Hepatocyte (in vitro differentiated cells): ENCODE measurements around the gene NTNG1. TPM values are rescaled to one million over a fixed set of nuclear protein-coding genes. Genes with fewer than 3 reads are reported as not detected.

Experiments
- DNase-seq: peaks from one replicate; pipeline ENCODE4 v3.0.0-alpha.2; 2016; ENCODE audit warnings: low spot score
- H2AFZ ChIP-seq: fragments of 200-600 bp; sonication (generic); 2 replicates; pipeline ENCODE4 v1.6.0; 2016; ENCODE audit warnings: antibody characterized with exemption, mild to moderate bottlenecking
- H3K27ac ChIP-seq: fragments of 200-600 bp; sonication (generic); 2 replicates; pipeline ENCODE4 v1.5.1; 2016; ENCODE audit warnings: mild to moderate bottlenecking
- H3K27me3 ChIP-seq: fragments of 200-600 bp; sonication (generic); 2 replicates; pipeline ENCODE4 v1.6.1; 2016
- H3K36me3 ChIP-seq: fragments of 200-600 bp; sonication (generic); replicated peaks from 2 replicates; pipeline ENCODE4 v1.5.1; 2016; ENCODE audit warnings: low read depth; ENCODE audit not compliant: insufficient read depth
- H3K4me1 ChIP-seq: fragments of 200-600 bp; sonication (generic); 2 replicates; pipeline ENCODE4 v1.5.1; 2016; ENCODE audit warnings: mild to moderate bottlenecking, moderate library complexity; ENCODE audit not compliant: insufficient read depth
- H3K4me2 ChIP-seq: fragments of 200-600 bp; sonication (generic); 2 replicates; pipeline ENCODE4 v1.6.0; 2016
- H3K4me3 ChIP-seq: fragments of 200-600 bp; sonication (generic); 2 replicates; pipeline ENCODE4 v1.5.1; 2016; ENCODE audit warnings: mild to moderate bottlenecking
- H3K79me2 ChIP-seq: fragments of 200-600 bp; sonication (generic); 2 replicates; pipeline ENCODE4 v1.6.0; 2017; ENCODE audit warnings: mild to moderate bottlenecking
- H3K9me2 ChIP-seq: fragments of 200-600 bp; sonication (generic); replicated peaks from 2 replicates; pipeline ENCODE4 v1.6.0; 2017; ENCODE audit warnings: mild to moderate bottlenecking; ENCODE audit not compliant: insufficient read depth
- H3K9me3 ChIP-seq: fragments of 200-600 bp; sonication (generic); 2 replicates; pipeline ENCODE4 v1.5.1; 2016; ENCODE audit warnings: low read depth, mild to moderate bottlenecking
- H4K20me1 ChIP-seq: fragments of 200-600 bp; sonication (generic); 2 replicates; pipeline ENCODE4 v1.6.0; 2016; ENCODE audit warnings: mild to moderate bottlenecking; ENCODE audit not compliant: insufficient read depth, poor library complexity, severe bottlenecking
- EZH2 ChIP-seq: fragments of 200-600 bp; sonication (generic); IDR thresholded peaks from 2 replicates; pipeline ENCODE4 v1.6.1; 2016; ENCODE audit warnings: antibody characterized with exemption, mild to moderate bottlenecking, borderline replicate concordance
- EZH2phosphoT487 ChIP-seq: fragments of 200-600 bp; sonication (generic); IDR thresholded peaks from one replicate; pipeline ENCODE4 v1.6.1; 2018; ENCODE audit warnings: antibody characterized with exemption, mild to moderate bottlenecking, low read depth, moderate library complexity; ENCODE audit not compliant: unreplicated experiment, severe bottlenecking
- WGBS: methylation state at CpG from one replicate; pipeline ENCODE4 v1.1.6; 2016; ENCODE audit warnings: low lambda C conversion rate; ENCODE audit errors: missing lambda C conversion rate; 5-methylcytosine and 5-hydroxymethylcytosine counted together
- polyA plus RNA-seq: library from polyadenylated mRNA; unstranded; fragments of >200 nt; fragmentation: Nextera tagmentation; extraction: Ambion mirVana; gene quantifications from 2 replicates; pipeline ENCODE4 v1.2.1, GENCODE V29; 2016
- total RNA-seq: library from RNA; depleted of rRNA; stranded (reverse); fragments of >200 nt; gene quantifications from 2 replicates; pipeline ENCODE4 v1.2.3, GENCODE V29; 2014
- TF ChIP-seq, protein P1 (sequence below): fragments of 200-600 bp; sonication (generic); IDR thresholded peaks from 2 replicates; pipeline ENCODE4 v1.5.1; 2016; ENCODE audit warnings: antibody characterized with exemption, mild to moderate bottlenecking; ENCODE audit not compliant: poor library complexity

The NTNG1 gene
- total and polyA plus RNA-seq, 2 experiments from 2014 or later: 1.4 to 3.9 TPM

DNA sequence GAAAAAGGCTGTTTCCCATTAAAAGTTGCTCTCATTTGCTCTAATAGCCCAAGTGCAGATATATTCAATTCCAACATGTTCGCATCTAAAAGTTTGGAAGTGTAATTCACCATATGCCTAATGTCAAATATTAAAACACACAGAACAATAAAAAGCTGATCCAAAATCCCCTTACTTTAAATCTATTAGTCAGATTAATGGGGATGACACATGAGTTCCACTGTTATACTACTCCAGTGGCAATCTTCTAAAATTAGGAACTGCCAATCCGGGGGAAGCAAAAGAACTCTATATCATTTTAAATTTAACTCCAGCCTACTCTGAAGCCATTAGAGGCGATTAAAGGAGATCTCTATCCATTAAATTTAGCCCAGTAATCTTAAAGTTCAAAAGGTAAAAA, 317.1 kb downstream of the NTNG1 start:
- Histone ChIP-seq H2AFZ (no peak overlapping the region), H3K27me3 (no peaks in the 10 kb centered on the region), H3K79me2 (no peaks in the 10 kb centered on the region), H3K4me3 (no peak overlapping the region), H3K27ac (no peak overlapping the region), H3K9me3 (no peaks in the 10 kb centered on the region), H4K20me1 (no peaks in the 10 kb centered on the region), H3K4me2 (no peak overlapping the region), H3K36me3 (no peaks in the 10 kb centered on the region), H3K4me1 (no peaks in the 10 kb centered on the region), H3K9me2 (no peaks in the 10 kb centered on the region)
- TF ChIP-seq EZH2 (no peak), EZH2phosphoT487 (no peak)
- TF ChIP-seq, protein P1, sequence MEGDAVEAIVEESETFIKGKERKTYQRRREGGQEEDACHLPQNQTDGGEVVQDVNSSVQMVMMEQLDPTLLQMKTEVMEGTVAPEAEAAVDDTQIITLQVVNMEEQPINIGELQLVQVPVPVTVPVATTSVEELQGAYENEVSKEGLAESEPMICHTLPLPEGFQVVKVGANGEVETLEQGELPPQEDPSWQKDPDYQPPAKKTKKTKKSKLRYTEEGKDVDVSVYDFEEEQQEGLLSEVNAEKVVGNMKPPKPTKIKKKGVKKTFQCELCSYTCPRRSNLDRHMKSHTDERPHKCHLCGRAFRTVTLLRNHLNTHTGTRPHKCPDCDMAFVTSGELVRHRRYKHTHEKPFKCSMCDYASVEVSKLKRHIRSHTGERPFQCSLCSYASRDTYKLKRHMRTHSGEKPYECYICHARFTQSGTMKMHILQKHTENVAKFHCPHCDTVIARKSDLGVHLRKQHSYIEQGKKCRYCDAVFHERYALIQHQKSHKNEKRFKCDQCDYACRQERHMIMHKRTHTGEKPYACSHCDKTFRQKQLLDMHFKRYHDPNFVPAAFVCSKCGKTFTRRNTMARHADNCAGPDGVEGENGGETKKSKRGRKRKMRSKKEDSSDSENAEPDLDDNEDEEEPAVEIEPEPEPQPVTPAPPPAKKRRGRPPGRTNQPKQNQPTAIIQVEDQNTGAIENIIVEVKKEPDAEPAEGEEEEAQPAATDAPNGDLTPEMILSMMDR: no peak
- whole genome bisulfite sequencing: 64% methylated on average over 3 of the region's 3 CpGs
- no peak for DNase-seq

DNA sequence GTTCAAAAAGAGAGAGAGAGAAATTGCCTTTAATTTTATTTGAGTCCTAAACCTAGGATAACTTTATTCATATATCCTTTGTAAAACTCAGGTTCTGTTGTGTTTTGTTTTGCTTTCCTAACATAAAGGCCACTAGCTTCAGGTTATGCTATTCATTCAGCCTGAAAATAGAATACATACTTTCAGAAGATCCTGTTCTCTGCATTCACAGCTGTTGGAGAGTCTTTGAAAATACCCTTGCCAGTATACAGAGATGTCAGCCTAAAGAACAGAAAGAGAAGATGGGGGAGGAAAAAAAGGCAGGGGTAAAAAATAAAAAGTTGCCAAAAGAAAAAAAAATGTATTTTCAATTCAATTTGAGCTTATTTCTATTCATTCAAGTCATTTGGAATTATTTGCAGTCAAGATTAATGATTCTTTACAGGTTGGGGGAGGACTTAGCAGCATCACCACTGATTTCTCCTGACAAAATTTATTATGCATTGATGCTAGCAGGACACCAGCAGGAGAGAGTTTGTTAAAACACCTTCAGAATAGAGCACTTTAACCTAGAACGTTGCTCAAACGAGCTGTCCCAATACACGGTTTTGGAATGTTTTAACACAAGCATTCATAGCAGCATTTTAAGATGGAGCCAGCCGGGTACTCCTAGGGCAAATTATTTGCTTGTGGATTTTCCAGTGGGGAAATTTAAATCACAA, 318.5 kb downstream of the NTNG1 start:
- H4K20me1 ChIP-seq: no peaks in the 10 kb centered on the region
- no peaks in the 10 kb centered on the region for H3K4me1 ChIP-seq
- no peak overlapping the region for H3K27ac ChIP-seq
- H3K9me3 ChIP-seq: no peaks in the 10 kb centered on the region
- no peak overlapping the region for H2AFZ ChIP-seq
- no peaks in the 10 kb centered on the region for H3K9me2 ChIP-seq
- no peaks in the 10 kb centered on the region for H3K79me2 ChIP-seq
- 66% methylated on average over 4 of the region's 4 CpGs for WGBS
- TF ChIP-seq EZH2 (no peak), EZH2phosphoT487 (no peak)
- TF ChIP-seq, protein P1: no peak
- no peaks in the 10 kb centered on the region for H3K36me3 ChIP-seq
- no peak for DNase-seq
- no peak overlapping the region for H3K4me2 ChIP-seq
- H3K27me3 ChIP-seq: no peaks in the 10 kb centered on the region
- H3K4me3 ChIP-seq: no peak overlapping the region

DNA sequence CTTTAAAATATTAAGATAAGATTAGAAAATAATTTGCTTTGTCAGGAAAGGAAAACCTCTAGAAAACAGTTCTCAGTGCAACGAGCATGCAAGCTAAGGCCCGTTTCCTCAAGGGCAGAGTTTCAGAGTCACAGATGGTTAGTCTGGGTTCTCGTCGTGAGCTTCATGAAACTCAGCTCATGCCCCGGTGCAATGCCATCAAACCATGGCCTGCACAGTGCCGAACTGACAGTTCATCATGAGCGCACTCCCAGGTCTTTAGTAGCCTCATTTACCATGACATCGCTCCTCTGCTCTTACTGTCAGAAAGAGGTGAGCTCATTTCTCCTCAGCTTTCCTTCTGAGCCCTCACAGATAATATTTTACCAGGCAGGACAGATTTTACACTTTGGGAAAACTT, 319.2 kb downstream of the NTNG1 start:
- Histone ChIP-seq H3K4me3 (no peak overlapping the region), H3K4me1 (no peaks in the 10 kb centered on the region), H3K4me2 (no peak overlapping the region), H3K27ac (no peak overlapping the region), H3K36me3 (no peaks in the 10 kb centered on the region), H2AFZ (no peak overlapping the region), H3K9me3 (no peaks in the 10 kb centered on the region), H3K9me2 (no peaks in the 10 kb centered on the region), H4K20me1 (no peaks in the 10 kb centered on the region), H3K79me2 (no peaks in the 10 kb centered on the region), H3K27me3 (no peaks in the 10 kb centered on the region)
- TF ChIP-seq EZH2phosphoT487: no peak
- TF ChIP-seq, protein P1: no peak
- no peak for TF ChIP-seq EZH2
- WGBS: 88% methylated on average over 8 of the region's 8 CpGs
- no peak for DNase-seq
